Kidney epithelial cell (primary cell): ENCODE data around the gene PLXNA2. TPM values are rescaled to one million over a fixed set of nuclear protein-coding genes. Genes with fewer than 3 reads are reported as not detected.

Experiments
- DNase-seq: peaks from one replicate; pipeline ENCODE4 v3.0.0-alpha.2; 2010; ENCODE audit warnings: low read depth
- H3K27me3 ChIP-seq: 2 replicates; pipeline ENCODE4 v1.6.0; 2011; ENCODE audit warnings: low read length; ENCODE audit not compliant: control insufficient read depth, insufficient read depth
- H3K36me3 ChIP-seq: 2 replicates; pipeline ENCODE4 v1.5.1; 2011; ENCODE audit warnings: low read length; ENCODE audit not compliant: control insufficient read depth, insufficient read depth
- H3K4me3 ChIP-seq: 2 replicates; pipeline ENCODE4 v1.5.1; 2011; ENCODE audit warnings: low read depth, mild to moderate bottlenecking, control low read depth, low read length
- CTCF ChIP-seq: IDR thresholded peaks from 2 replicates; pipeline ENCODE4 v1.5.1; 2011; ENCODE audit warnings: mild to moderate bottlenecking, moderate library complexity, low read length, control low read depth, inconsistent platforms; ENCODE audit not compliant: insufficient read depth, poor library complexity, severe bottlenecking
- total RNA-seq: library from RNA; depleted of rRNA; stranded (reverse); fragments of >200 nt; gene quantifications from 2 replicates; pipeline ENCODE4 v1.2.3, GENCODE V29; 2015

The PLXNA2 gene
- total RNA-seq, 1 donor from 2014 or later, result 6.9 TPM

- H3K4me3 ChIP-seq, result no peak overlapping the region
- no peak for TF ChIP-seq CTCF
- peaks cover 2% of the 10 kb centered on the region for H3K27me3 ChIP-seq
- DNase-seq, result no peak
- H3K36me3 ChIP-seq, result no peaks in the 10 kb centered on the region
Measured at GRCh38 chr1:208000504-208000903, 243.7 kb downstream of the PLXNA2 start.

DNA sequence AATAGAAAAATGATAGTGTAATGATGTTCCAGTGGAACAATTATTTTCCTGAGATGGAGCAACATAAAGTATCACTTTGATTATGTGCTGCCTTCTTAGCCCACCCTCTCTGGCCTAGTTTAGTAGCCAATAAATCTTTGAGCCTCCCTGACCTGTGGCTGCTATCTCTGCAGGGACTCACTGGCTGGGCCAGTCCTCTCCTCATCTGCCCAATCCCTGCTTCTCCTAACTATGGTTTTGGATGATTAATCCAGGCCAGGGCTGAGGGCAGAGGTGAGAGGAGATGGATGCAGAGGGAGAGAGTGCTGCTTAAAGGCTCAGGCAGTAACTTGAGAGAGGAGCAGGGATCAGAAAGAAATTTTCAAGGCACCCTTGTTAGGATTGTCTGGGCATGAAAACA is 244.2 kb downstream of the PLXNA2 start:
- peaks cover 4% of the 10 kb centered on the region for H3K27me3 ChIP-seq
- no peak overlapping the region for H3K4me3 ChIP-seq
- TF ChIP-seq CTCF, result no peak
- no peak for DNase-seq
- no peaks in the 10 kb centered on the region for H3K36me3 ChIP-seq

- Histone ChIP-seq H3K4me3 (no peak overlapping the region), H3K36me3 (no peaks in the 10 kb centered on the region), H3K27me3 (peaks cover 4% of the 10 kb centered on the region)
- no peak for DNase-seq
- no peak for TF ChIP-seq CTCF
Measured at GRCh38 chr1:207999274-207999915, 244.8 kb downstream of the PLXNA2 start.

DNA sequence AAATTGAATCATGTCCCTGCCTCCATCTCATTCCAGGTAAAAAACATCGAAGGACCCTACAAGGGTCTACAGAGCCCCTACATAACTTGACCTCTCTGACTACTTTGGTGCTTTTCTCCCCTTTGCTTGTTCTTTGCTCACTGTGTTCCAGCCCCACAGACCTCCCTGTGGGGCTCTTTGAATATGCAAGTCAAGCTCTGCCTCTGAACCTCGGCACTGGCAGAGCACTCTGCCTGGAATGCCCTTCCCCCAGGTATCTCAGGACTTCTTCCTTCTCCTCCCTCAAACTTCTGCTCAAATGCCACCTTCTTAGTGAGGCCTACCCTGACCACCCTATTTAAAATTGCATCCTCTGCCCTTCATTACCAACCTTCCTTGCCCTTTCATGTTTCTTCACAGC is 245.5 kb downstream of the PLXNA2 start:
- no peak for TF ChIP-seq CTCF
- Histone ChIP-seq H3K36me3 (no peaks in the 10 kb centered on the region), H3K4me3 (no peak overlapping the region), H3K27me3 (peaks cover 4% of the 10 kb centered on the region)
- no peak for DNase-seq

GRCh38 chr1:207997486-207998268 is 246.5 kb downstream of the PLXNA2 start:
- peaks cover 4% of the 10 kb centered on the region for H3K27me3 ChIP-seq
- TF ChIP-seq CTCF, result peak; percentile 92
- no peak overlapping the region for H3K4me3 ChIP-seq
- no peaks in the 10 kb centered on the region for H3K36me3 ChIP-seq
- DNase-seq, result no peak
